RPMI7951 (cell line): Measurements from ENCODE around the gene KRTAP5-5. TPM values are rescaled to one million over a fixed set of nuclear protein-coding genes. Genes with fewer than 3 reads are reported as not detected.
"Not testable (repeated sequence)": the region's sequence is repeated elsewhere in the genome, so short reads cannot be mapped to it uniquely, and the experiment has no call there.

Source experiments
- DNase-seq: peaks from one replicate; pipeline ENCODE4 v3.0.0-alpha.2; 2012; ENCODE audit warnings: low read depth
- total RNA-seq: library from RNA; depleted of rRNA; stranded (reverse); fragments of >200 nt; shearing (Covaris generic); gene quantifications from 2 replicates; pipeline ENCODE4 v1.2.3, GENCODE V29; 2014; rRNA removed

The KRTAP5-5 gene, protein sequence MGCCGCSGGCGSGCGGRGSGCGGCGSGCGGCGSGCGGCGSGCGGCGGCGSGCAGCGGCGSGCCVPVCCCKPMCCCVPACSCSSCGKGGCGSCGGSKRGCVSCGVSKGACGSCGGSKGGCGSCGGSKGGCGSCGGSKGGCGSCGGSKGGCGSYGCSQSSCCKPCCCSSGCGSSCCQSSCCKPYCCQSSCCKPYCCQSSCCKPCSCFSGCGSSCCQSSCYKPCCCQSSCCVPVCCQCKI
- total RNA-seq: not detected in 2 replicates

GRCh38 chr11:1629326-1630185 is at the start of gene KRTAP5-5:
Gene KRTAP5-5 (plus strand): TSS chr11:1629775. CDS start chr11:1629841, 66 bp downstream.
- no peak for DNase-seq

GRCh38 chr11:1581976-1582375 is 47.6 kb upstream of the KRTAP5-5 start:
- DNase-seq: no peak

DNA sequence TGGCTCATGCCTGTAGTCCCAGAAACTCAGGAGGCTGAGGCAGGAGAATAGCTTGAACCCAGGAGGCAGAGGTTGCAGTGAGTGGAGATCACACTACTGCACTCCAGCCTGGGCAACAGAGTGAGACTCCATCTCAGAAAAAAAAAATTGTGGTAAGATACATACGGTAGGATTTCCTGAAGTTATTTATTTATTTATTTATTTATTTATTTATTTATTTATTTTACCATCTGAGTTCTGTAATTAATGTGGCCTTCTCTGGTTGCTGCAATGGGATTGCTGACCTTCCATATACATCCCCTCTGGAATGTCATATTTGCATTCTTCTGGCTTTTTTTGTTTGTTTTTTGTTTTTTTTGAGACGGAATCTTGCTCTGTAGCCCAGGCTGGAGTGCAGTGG is 46.7 kb upstream of the KRTAP5-5 start:
- DNase-seq: not testable (repeated sequence)

DNA sequence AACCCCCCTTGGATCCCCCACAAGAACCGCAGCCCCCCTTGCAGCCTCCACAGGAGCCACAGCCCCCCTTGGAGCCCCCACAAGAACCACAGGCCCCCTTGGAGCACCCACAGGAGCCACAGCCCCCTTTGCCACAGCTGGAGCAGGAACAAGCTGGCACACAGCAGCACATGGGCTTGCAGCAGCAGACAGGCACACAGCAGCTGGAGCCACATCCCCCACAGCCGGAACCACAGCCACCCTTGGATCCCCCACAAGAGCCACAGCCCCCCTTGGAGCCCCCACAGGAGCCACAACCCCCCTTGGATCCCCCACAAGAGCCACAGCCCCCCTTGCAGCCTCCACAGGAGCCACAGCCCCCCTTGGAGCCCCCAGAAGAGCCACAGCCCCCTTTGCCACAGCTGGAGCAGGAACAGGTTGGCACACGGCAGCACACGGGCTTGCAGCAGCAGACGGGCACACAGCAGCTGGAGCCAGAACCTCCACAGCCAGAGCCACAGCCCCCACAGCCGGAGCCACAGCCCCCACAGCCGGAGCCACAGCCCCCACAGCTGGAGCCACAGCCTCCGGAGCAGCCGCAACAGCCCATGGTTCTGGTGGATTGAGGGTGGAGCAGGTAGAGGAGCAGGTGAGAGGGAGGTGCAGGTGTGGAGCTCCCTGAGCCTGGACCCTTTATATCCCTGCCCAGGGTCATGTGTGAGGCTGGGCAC is 44.8 kb upstream of the KRTAP5-5 start, which contains the start of gene KRTAP5-1:
Gene KRTAP5-1, minus strand, starts transcription at position 623 of the 710 bp plus-strand sequence. Its CDS starts 34 bp downstream, at position 589.
- not testable (repeated sequence) for DNase-seq

GRCh38 chr11:1586699-1587098 is 42.9 kb upstream of the KRTAP5-5 start:
- DNase-seq: no peak

GRCh38 chr11:1589191-1589963 is 40.2 kb upstream of the KRTAP5-5 start:
- DNase-seq: not testable (repeated sequence)

DNA sequence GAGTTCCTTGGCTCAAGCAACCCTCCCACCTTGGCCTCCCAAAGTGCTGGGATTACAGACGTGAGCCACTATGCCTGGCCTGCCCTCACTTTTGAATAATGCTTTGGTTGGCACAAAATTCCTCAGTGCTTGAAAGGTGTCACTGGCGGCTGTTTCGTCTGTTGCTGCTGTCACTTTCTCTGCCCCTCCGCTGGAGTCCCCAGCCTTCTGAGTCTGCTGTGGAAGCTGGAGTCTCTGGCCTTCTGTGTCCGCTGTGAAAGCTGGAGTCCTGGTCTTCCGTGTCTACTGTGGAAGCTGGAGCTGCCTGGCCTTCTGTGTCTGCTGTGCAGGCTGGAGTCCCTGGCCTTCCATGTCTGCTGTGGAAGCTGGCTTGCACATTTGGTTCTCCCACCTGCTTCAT is 39.6 kb upstream of the KRTAP5-5 start:
- DNase-seq: no peak

GRCh38 chr11:1592628-1593027 is 36.9 kb upstream of the KRTAP5-5 start:
- DNase-seq: no peak

DNA sequence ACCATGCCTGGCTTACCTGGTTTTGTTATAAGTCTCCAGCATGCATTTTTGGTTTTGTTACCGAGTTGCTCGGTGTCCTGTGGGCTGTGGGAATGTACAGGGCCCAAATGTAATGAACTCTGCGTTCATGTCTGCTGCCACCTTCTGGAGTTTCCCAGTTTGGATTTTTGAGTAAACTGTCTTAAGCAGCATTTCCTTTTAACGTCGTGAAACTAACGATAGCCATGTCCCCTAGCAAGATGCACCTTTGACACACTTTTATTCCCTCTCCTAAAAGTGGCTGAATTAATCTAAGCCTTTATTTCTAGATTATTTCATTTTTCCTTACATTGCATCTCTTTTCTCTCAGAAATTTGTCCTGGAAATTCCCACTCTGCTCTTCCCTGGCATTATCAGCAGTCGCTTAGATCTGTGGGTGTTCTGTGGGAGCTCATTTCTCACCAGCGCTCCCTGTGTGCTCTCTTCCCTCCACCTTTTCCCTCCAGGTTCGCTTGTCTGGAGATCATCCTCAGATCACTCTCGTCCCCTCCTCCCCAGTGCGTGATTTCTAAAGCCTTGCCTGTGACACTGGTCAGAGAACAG is 33.5 kb upstream of the KRTAP5-5 start:
- not testable (repeated sequence) for DNase-seq

DNA sequence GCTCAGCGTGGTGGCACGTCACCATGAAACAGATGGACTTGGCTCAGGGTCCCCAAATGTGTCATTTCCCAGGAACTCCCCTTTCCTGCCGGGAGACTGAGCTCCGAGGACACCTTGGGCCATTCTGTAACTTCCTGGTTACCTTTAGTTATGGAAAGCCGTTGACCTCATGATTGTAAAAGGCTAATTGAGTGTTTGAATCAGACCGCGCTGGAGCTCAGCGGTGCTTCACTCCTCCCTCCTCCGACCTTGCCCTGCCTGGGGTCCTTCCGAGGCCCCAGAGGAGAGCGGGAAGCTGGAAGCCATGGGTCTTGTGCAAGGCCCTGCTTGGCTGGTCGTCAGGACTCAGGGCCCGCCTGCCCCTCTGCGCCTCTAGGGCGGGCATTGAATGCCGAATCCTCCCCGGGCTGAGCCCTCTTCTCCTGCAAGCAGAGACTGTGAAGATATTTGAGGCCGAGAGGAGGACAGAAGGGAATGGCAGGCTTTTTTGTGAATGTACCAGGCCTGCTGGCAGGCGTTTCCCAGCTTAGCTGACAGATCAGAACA is 32.9 kb upstream of the KRTAP5-5 start:
- DNase-seq: not testable (repeated sequence)

DNA sequence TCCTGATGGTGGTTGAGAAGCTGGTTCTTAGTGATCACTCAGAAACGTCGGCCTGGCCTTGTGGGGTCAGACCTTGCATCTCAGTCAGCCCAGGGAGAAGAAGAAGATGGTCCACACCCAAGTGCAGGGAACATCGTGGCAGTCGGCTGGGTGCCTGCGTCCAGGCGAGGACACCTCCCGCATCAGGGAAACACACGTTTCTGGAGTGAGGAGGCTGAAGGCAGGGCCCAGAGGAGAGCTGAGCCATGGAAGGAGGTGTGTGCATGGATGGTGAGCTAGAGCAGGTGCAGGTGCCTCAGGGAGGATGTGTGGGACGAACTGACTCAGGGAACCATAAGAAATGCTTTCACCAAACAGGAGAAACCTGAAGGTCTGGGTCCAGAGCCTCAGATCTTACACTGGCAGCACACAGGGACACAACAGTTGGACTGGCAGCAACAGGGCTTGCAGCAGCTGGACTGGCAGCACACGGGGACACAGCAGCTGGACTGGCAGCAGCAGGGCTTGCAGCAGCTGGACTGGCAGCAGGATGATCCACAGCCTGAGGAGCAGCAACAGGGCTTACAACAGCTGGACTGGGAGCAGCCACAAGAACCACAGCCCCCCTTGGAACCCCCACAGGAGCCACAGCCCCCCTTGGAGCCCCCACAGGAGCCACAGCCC is 32.1 kb upstream of the KRTAP5-5 start:
- DNase-seq: no peak

DNA sequence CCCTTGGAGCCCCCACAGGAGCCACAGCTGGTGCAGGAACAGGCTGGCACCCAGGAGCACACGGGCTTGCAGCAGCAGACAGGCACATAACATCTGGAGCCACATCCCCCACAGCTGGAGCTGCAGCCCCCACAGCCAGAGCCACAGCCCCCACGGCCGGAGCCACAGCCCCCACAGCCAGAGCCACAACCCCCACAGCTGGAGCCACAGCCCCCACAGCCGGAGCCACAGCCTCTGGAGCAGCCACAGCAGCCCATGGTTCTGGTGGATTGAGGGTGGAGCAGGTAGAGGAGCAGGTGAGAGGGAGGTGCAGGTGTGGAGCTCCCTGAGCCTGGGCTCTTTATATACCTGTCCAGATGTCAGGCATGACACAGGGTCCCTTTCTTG is 31.6 kb upstream of the KRTAP5-5 start, which contains the start of gene KRTAP5-2:
Gene KRTAP5-2, minus strand, starts transcription at position 301 of the 387 bp plus-strand sequence. Its CDS starts 44 bp downstream, at position 257.
- no peak for DNase-seq

GRCh38 chr11:1598406-1598805 is 31.2 kb upstream of the KRTAP5-5 start:
- DNase-seq: not testable (repeated sequence)

- DNase-seq: peak; percentile 19
Measured at GRCh38 chr11:1598816-1599215, 30.8 kb upstream of the KRTAP5-5 start.

DNA sequence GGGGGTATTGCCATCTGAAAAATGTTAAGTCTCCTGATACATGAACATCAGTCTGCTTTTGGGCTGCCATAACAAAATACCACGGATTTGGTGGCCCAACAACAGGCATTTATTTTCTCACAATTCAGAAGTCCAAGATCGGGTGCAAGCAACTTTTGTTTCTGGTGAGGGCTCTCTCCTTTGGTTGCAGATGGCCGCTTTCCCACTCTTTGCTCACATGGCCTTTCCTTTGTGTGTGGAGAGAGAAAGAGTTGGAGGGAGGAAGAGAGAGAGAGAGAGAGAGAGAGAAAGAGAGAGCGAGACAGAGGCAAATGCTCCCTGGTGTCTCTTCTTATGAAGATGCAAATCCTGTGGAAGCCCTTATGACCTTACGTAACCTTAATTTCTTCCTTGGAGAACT is 28.9 kb upstream of the KRTAP5-5 start:
- DNase-seq: no peak

- not testable (repeated sequence) for DNase-seq
Measured at GRCh38 chr11:1601663-1602062, 27.9 kb upstream of the KRTAP5-5 start.

- no peak for DNase-seq
Measured at GRCh38 chr11:1603629-1604028, 25.9 kb upstream of the KRTAP5-5 start.

DNA sequence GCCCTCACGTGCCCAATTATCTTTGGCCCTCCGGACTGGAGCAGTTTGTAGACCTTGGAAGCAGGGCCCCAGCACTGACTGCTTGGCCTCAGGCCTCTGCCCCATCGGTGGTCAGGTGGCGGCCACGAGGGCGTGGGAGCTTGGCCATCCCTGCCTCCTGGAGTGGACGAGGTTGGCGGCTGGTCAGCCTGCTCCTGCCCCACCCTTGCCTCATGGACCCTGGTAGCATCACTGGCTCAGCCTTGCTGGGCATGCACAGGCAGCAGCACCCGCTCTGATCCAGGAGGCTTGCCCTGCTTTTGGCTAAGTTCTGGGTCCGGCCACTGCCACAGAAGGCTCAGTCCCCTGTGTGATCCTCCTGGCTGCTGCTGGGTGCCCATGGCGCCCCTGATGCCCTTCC is 25.4 kb upstream of the KRTAP5-5 start:
- DNase-seq: no peak

GRCh38 chr11:1604711-1605110 is 24.9 kb upstream of the KRTAP5-5 start:
- DNase-seq: no peak

DNA sequence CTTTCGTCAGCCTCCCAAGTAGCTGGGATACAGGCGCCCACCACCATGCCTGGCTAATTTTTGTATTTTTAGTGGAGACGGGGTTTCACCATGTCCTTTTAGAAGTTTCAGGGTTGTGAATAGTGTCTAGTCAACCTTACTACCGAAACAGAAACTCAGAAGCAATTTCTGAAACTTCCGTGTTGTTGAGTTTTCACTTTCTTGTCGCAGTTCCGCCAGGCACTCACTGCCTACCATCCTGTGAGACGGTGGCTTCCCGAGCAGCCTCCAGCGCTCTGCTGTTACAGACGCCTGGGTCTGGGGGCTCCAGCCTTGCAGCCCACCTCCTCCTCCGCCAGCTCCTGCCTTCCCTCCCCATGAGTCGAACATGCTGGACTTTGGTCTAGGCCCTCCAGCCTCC is 23.7 kb upstream of the KRTAP5-5 start:
- DNase-seq: not testable (repeated sequence)
